PC-9 (cell line): ENCODE results near the gene BRSK2. TPM values are rescaled to one million over a fixed set of nuclear protein-coding genes. Genes with fewer than 3 reads are reported as not detected.

Source experiments
- BruUV-seq: library from RNA; stranded (reverse); fragments of 400-500 nt; replicated peaks from 2 replicates; lab custom pipeline; 2021; lab: Mats Ljungman, UMichigan
- CTCF ChIA-PET: fragments of 300-600 bp; sonication (Branson Sonifier 250); formaldehyde crosslinking; loops from one replicate; lab custom pipeline; 2022; ENCODE audit warnings: antibody characterized with exemption; lab: Charles Lee
- POLR2A ChIA-PET: fragments of 300-600 bp; sonication (Branson Sonifier 250); formaldehyde crosslinking; loops from one replicate; lab custom pipeline; 2022; ENCODE audit warnings: antibody characterized with exemption; ENCODE audit not compliant: unreplicated experiment; lab: Charles Lee
- DNase-seq, 2 experiments: peaks; one replicate each; pipeline versions ENCODE4 v3.0.0 to v3.0.0-alpha.2; 2015 to 2022; ENCODE audit warnings: mixed read lengths in 1 of 2
- H2AFZ ChIP-seq: fragments of 200-600 bp; sonication (generic); 2 replicates; pipeline ENCODE4 v1.8.1; 2017; ENCODE audit warnings: antibody characterized with exemption
- H3F3A ChIP-seq: fragments of 200-600 bp; sonication (generic); 2 replicates; pipeline ENCODE4 v1.8.1; 2017; ENCODE audit warnings: antibody characterized with exemption, mild to moderate bottlenecking, low read depth; ENCODE audit not compliant: insufficient read depth
- H3K27ac ChIP-seq: fragments of 200-600 bp; sonication (generic); 2 replicates; pipeline ENCODE4 v1.6.1; 2016; ENCODE audit warnings: mixed run types
- H3K27me3 ChIP-seq: fragments of 200-600 bp; sonication (generic); 2 replicates; pipeline ENCODE4 v1.6.1; 2016; ENCODE audit warnings: low read depth, mixed run types; ENCODE audit not compliant: insufficient read depth
- H3K36me3 ChIP-seq: fragments of 200-600 bp; sonication (generic); 2 replicates; pipeline ENCODE4 v1.6.1; 2016; ENCODE audit warnings: low read depth, mixed run types
- H3K4me1 ChIP-seq: fragments of 200-600 bp; sonication (generic); replicated peaks from 2 replicates; pipeline ENCODE4 v1.6.1; 2016; ENCODE audit warnings: mixed run types; ENCODE audit not compliant: insufficient read depth
- H3K4me2 ChIP-seq: fragments of 200-600 bp; sonication (generic); 2 replicates; pipeline ENCODE4 v1.6.1; 2017; ENCODE audit warnings: mixed run types
- H3K4me3 ChIP-seq: fragments of 200-600 bp; sonication (generic); 2 replicates; pipeline ENCODE4 v1.6.1; 2016; ENCODE audit warnings: mixed run types
- H3K79me2 ChIP-seq: fragments of 200-600 bp; sonication (generic); 2 replicates; pipeline ENCODE4 v1.6.1; 2017; ENCODE audit warnings: low read depth, mixed run types
- H3K9me2 ChIP-seq: fragments of 200-600 bp; sonication (generic); 2 replicates; pipeline ENCODE4 v1.8.1; 2017; ENCODE audit warnings: mild to moderate bottlenecking; ENCODE audit not compliant: insufficient read depth
- H3K9me3 ChIP-seq: fragments of 200-600 bp; sonication (generic); 2 replicates; pipeline ENCODE4 v1.8.1; 2016; ENCODE audit warnings: low read depth; ENCODE audit not compliant: insufficient read depth
- H4K20me1 ChIP-seq: fragments of 200-600 bp; sonication (generic); 2 replicates; pipeline ENCODE4 v1.8.1; 2017; ENCODE audit not compliant: insufficient read depth
- EZH2 ChIP-seq: fragments of 200-600 bp; sonication (generic); IDR thresholded peaks from 2 replicates; pipeline ENCODE4 v1.8.0; 2017; ENCODE audit warnings: antibody characterized with exemption, low read depth
- intact Hi-C: fragments of 100-400 bp; cut with micrococcal nuclease; formaldehyde crosslinking; loops from one replicate; pipeline ENCODE4 v1.10.0; 2022; ENCODE audit not compliant: unreplicated experiment
- total RNA-seq: library from RNA; stranded (reverse); gene quantifications from 2 replicates; pipeline ENCODE4 v1.2.3, GENCODE V29; 2021
- TF ChIP-seq, protein P1 (sequence below): fragments of 200-600 bp; sonication (generic); conservative IDR thresholded peaks from 2 replicates; pipeline ENCODE4 v1.6.1; 2017; ENCODE audit warnings: mixed run types, antibody characterized with exemption, mild to moderate bottlenecking, moderate library complexity

The BRSK2 gene
- total RNA-seq, 1 experiment from 2014 or later: 2.9 TPM

DNA sequence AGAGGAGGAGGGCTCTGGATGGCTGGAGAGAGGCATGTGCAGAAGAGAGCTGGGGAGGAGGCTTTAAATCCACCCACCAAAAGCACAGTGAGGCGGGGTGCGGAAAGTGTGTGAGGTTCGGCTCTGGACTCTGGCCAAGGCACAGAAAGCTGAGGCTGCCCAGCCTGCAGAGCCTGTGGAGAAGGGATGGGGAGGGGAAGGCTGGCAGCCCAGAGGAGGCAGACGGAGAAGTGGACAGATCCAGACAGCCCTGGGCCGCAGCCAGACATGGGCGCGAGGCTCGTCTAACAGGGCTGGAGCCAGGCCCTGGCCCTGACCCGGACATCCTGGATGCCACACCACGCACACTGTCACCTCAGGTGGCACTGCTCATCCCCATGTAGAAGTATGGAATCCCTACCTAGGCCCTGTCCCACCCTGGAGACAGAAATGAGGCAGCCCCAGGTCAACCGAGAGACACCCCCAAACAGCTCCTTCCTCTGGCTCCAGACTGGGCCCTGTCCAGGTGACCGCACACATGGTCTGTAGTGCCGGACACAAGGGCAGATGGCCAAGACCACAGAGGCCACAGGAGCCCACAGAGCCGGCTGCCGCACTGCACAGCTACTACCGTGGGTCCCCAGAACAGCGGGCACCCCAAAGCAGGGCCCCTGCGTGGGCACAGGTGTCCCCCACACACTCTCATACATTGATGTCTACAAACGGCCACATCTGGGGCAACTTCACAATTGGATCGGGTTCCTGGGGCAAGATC, 113.4 kb downstream of the BRSK2 start:
- no peaks in the 10 kb centered on the region for H3K36me3 ChIP-seq
- no peaks in the 10 kb centered on the region; the same call in 1 of the 2 replicates for H3F3A ChIP-seq
- no peak overlapping the region for H3K27ac ChIP-seq
- no peaks in the 10 kb centered on the region for H3K79me2 ChIP-seq
- no peak for DNase-seq
- no peak overlapping the region for H3K4me3 ChIP-seq
- POLR2A ChIA-PET: no interaction called here
- H3K4me1 ChIP-seq: no peaks in the 10 kb centered on the region
- H4K20me1 ChIP-seq: peaks cover 13% of the 10 kb centered on the region; the same call in 1 of the 2 replicates
- no peaks in the 10 kb centered on the region for H3K27me3 ChIP-seq
- H2AFZ ChIP-seq: no peak overlapping the region
- no peaks in the 10 kb centered on the region for H3K9me3 ChIP-seq
- no peak for TF ChIP-seq EZH2
- TF ChIP-seq, protein P1, sequence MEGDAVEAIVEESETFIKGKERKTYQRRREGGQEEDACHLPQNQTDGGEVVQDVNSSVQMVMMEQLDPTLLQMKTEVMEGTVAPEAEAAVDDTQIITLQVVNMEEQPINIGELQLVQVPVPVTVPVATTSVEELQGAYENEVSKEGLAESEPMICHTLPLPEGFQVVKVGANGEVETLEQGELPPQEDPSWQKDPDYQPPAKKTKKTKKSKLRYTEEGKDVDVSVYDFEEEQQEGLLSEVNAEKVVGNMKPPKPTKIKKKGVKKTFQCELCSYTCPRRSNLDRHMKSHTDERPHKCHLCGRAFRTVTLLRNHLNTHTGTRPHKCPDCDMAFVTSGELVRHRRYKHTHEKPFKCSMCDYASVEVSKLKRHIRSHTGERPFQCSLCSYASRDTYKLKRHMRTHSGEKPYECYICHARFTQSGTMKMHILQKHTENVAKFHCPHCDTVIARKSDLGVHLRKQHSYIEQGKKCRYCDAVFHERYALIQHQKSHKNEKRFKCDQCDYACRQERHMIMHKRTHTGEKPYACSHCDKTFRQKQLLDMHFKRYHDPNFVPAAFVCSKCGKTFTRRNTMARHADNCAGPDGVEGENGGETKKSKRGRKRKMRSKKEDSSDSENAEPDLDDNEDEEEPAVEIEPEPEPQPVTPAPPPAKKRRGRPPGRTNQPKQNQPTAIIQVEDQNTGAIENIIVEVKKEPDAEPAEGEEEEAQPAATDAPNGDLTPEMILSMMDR: no peak
- CTCF ChIA-PET: no interaction called here
- BruUV-seq: no TSS peak
- intact Hi-C loops: no loop called here
- H3K4me2 ChIP-seq: no peak overlapping the region
- no peaks in the 10 kb centered on the region for H3K9me2 ChIP-seq

DNA sequence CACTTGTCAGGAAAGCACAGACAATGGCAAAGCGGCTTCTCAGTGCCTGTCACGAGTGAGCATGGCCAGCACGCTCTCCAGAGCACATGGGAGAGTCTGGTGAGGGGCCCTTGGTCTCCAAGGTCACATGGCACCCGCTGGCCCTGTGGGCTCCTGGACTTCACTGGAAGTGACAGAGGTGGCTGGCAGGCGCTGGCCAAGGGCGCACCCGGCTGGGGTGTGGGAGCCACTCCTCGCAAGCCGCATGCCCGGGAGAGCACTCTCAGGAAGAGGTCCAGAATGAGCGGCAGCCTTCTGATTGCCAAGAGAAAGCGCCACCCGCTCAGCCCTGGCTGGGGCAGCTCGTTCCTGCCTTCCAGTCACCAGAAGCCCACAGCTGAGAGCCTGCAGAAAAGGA, 114.0 kb downstream of the BRSK2 start:
- no peaks in the 10 kb centered on the region for H3K9me3 ChIP-seq
- H4K20me1 ChIP-seq: peaks cover 13% of the 10 kb centered on the region; the same call in 1 of the 2 replicates
- no peaks in the 10 kb centered on the region for H3K27me3 ChIP-seq
- CTCF ChIA-PET: no interaction called here
- TF ChIP-seq, protein P1: no peak
- no peak for TF ChIP-seq EZH2
- no peaks in the 10 kb centered on the region for H3K79me2 ChIP-seq
- H3F3A ChIP-seq: no peaks in the 10 kb centered on the region; the same call in 1 of the 2 replicates
- H3K4me1 ChIP-seq: no peaks in the 10 kb centered on the region
- no peak overlapping the region for H3K27ac ChIP-seq
- POLR2A ChIA-PET: no interaction called here
- no peak for DNase-seq
- no peaks in the 10 kb centered on the region for H3K36me3 ChIP-seq
- BruUV-seq: no TSS peak
- no peak overlapping the region for H3K4me2 ChIP-seq
- H2AFZ ChIP-seq: no peak overlapping the region
- H3K4me3 ChIP-seq: no peak overlapping the region
- H3K9me2 ChIP-seq: no peaks in the 10 kb centered on the region
- intact Hi-C loops: no loop called here

DNA sequence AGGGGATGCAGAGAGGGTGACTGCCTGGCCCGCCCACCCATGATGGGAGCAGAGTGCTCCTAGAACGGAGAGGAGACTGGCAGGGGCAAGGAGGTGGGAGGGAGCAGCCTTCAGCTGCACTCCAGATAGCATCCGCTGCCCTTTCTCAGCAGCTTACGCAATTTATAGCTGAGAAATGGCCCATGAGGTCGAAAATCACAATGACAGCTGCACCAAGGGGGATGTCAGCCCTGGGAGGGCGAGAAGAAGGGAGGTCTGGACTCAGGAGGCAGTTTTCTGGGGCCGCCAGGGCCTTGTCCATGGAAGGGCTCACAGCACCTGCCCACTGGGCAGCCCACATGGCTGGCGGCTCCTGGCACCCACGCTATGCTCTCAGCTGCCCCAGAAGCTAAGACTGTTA, 114.4 kb downstream of the BRSK2 start:
- Histone ChIP-seq H3K27ac (no peak overlapping the region), H3F3A (no peaks in the 10 kb centered on the region; the same call in 1 of the 2 replicates), H3K36me3 (no peaks in the 10 kb centered on the region), H3K4me3 (no peak overlapping the region), H3K27me3 (no peaks in the 10 kb centered on the region), H4K20me1 (peaks cover 14% of the 10 kb centered on the region; the same call in 1 of the 2 replicates), H3K4me1 (no peaks in the 10 kb centered on the region), H3K79me2 (no peaks in the 10 kb centered on the region), H3K9me2 (no peaks in the 10 kb centered on the region), H2AFZ (no peak overlapping the region), H3K9me3 (no peaks in the 10 kb centered on the region), H3K4me2 (no peak overlapping the region)
- ChIA-PET POLR2A (no interaction called here), CTCF (no interaction called here)
- no peak for TF ChIP-seq EZH2
- TF ChIP-seq, protein P1: no peak
- BruUV-seq: no TSS peak
- intact Hi-C loops: no loop called here
- DNase-seq: no peak
